Dermis blood vessel endothelial cell (primary cell): ENCODE results near the gene SEMA6A. TPM values are rescaled to one million over a fixed set of nuclear protein-coding genes. Genes with fewer than 3 reads are reported as not detected.

Source experiments
- DNase-seq: peaks from one replicate; pipeline ENCODE4 v3.0.0; 2010
- total RNA-seq: library from RNA; depleted of rRNA; stranded (reverse); fragments of >200 nt; gene quantifications from 2 replicates; pipeline ENCODE4 v1.2.3, GENCODE V29; 2014

The SEMA6A gene
- 21.1 and 38.1 TPM in 2 replicates for total RNA-seq

GRCh38 chr5:116574367-116575325 is at the start of gene SEMA6A:
SEMA6A (minus strand) TSS chr5:116574823; CDS start chr5:116504944, 69,879 bp downstream.
- peak; percentile 94 for DNase-seq

GRCh38 chr5:116622375-116623050 is 47.9 kb upstream of the SEMA6A start:
- no peak for DNase-seq

- no peak for DNase-seq
These were observed 47.0 kb upstream of the SEMA6A start for GRCh38 chr5:116621599-116621998.

GRCh38 chr5:116616876-116617275 is 42.3 kb upstream of the SEMA6A start:
- no peak for DNase-seq

GRCh38 chr5:116614603-116614920 is 39.9 kb upstream of the SEMA6A start:
- no peak for DNase-seq

GRCh38 chr5:116613445-116613844 is 38.8 kb upstream of the SEMA6A start:
- no peak for DNase-seq

GRCh38 chr5:116612431-116612830 is 37.8 kb upstream of the SEMA6A start:
- DNase-seq, result no peak

- DNase-seq, result no peak
These were observed 30.9 kb upstream of the SEMA6A start for GRCh38 chr5:116605310-116606070.

GRCh38 chr5:116604805-116605204 is 30.2 kb upstream of the SEMA6A start:
- DNase-seq, result no peak

- DNase-seq, result no peak
These were observed 26.3 kb upstream of the SEMA6A start for GRCh38 chr5:116600876-116601275.

- DNase-seq, result no peak
These were observed 24.3 kb upstream of the SEMA6A start for GRCh38 chr5:116598911-116599310.

GRCh38 chr5:116595498-116595897 is 20.9 kb upstream of the SEMA6A start:
- DNase-seq, result no peak

- DNase-seq, result no peak
These were observed 18.7 kb upstream of the SEMA6A start for GRCh38 chr5:116593340-116593739.

- no peak for DNase-seq
These were observed 10.6 kb upstream of the SEMA6A start for GRCh38 chr5:116585227-116585626.

GRCh38 chr5:116583862-116584222 is 9.2 kb upstream of the SEMA6A start:
- no peak for DNase-seq

GRCh38 chr5:116583085-116583861 is 8.7 kb upstream of the SEMA6A start:
- peak; percentile 37 for DNase-seq

GRCh38 chr5:116581910-116582309 is 7.3 kb upstream of the SEMA6A start:
- DNase-seq, result no peak

GRCh38 chr5:116579144-116579543 is 4.5 kb upstream of the SEMA6A start:
- no peak for DNase-seq

GRCh38 chr5:116578676-116579075 is 4.1 kb upstream of the SEMA6A start:
- no peak for DNase-seq

GRCh38 chr5:116577064-116577788 is 2.6 kb upstream of the SEMA6A start:
- DNase-seq, result no peak

- DNase-seq, result peak; percentile 79
These were observed 1.6 kb upstream of the SEMA6A start for GRCh38 chr5:116576053-116576713.
